ENCODE data around the gene CD276. TPM values are rescaled to one million over a fixed set of nuclear protein-coding genes. Genes with fewer than 3 reads are reported as not detected.

Gene CD276
- total RNA-seq, 4 donors from 2014 or later: 42.6 to 93.3 (median 70.9) TPM

Other genes with a start within 250 kb of the CD276 start
- not detected for gene REC114, start 241.2 kb upstream of the CD276 start, total RNA-seq
- gene NPTN, start 51.0 kb upstream of the CD276 start, total RNA-seq: 100 to 1,000 TPM in 2 of 4 donors, 10 to 100 TPM in 2; 84.3 to 118 (median 106) TPM
- 10 to 100 TPM in 2 of 4 donors, 1 to 10 TPM in 2; 2.8 to 10.9 (median 6.7) TPM for gene INSYN1, start 69.0 kb downstream of the CD276 start, total RNA-seq
- not detected for gene TBC1D21, start 189.2 kb downstream of the CD276 start, total RNA-seq
- 10 to 100 TPM; 21.6 to 29.1 (median 24.4) TPM for gene LOXL1, start 242.1 kb downstream of the CD276 start, total RNA-seq